Measurements from ENCODE around the gene TMEM263. TPM values are rescaled to one million over a fixed set of nuclear protein-coding genes. Genes with fewer than 3 reads are reported as not detected.

Gene TMEM263
- total and polyA plus RNA-seq, 9 of the 15 experiments (the other 6 are each of a cell fraction or from before 2014, with no cell fraction given), result 12.6 to 36.7 (median 24.4) TPM

DNA sequence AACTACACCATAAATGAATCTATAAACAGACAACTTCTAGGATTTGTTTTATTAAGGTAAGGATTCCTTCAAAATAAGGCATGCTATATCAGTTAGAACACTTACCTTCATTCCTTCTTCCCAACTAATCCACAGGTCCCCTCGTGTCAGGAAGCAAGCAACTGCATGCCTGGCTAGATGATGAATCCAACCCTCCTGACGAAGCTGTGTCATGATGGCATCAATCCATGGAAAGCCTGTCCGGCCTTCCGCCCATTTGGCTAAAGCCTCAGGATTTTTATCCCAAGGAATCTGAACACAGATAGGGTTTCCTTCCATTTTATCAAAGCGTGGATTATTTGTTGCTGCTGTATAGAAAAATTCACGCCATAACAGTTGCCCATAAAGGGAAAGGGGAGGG is 43.7 kb downstream of the TMEM263 start:
- CTCF ChIA-PET (ENCODE audit: low intra/inter-chr PET ratio), result no interaction called here
- in situ Hi-C loops (cut with MboI) (no loop called here), intact Hi-C loops (cut with micrococcal nuclease) (no loop called here)
- DNase-seq (ENCODE audit: extremely low read depth in 1 of 4, low spot score in 3 of 4) (no peak), FAIRE-seq (peak; percentile 35), ATAC-seq (no peak)
- no TSS peak for BruUV-seq (replicated peaks)
- Histone ChIP-seq H3K4me2 (ENCODE audit: insufficient read depth, low read length) (no peak overlapping the region), H2AFZ (ENCODE audit: low read depth, low read length) (no peak overlapping the region), H3K9me1 (ENCODE audit: control insufficient read depth, insufficient read depth, low read length) (no peaks in the 10 kb centered on the region), H4K20me1 (replicated peaks; ENCODE audit: control insufficient read depth, insufficient read depth, low read length) (no peaks in the 10 kb centered on the region), H3K9me3 (replicated peaks; ENCODE audit: control insufficient read depth, insufficient read depth, low read depth, low read length) (no peaks in the 10 kb centered on the region), H3K27me3 (ENCODE audit: control insufficient read depth in 2 of 2, insufficient read depth in 2 of 2, low read length in 2 of 2) (no peaks in the 10 kb centered on the region), H3K4me3 (no peak overlapping the region), H3K36me3 (ENCODE audit: control insufficient read depth, insufficient read depth, low read length) (peaks cover 40% of the 10 kb centered on the region; the same call in 2 of the 3 replicates), H3K27ac (ENCODE audit: extremely low read depth, low read depth, low read length) (no peak overlapping the region), H3K9ac (ENCODE audit: insufficient read depth in 1 of 2, low read depth in 2 of 2, low read length in 2 of 2) (no peak overlapping the region), H3K4me1 (replicated peaks in 1 of 2; ENCODE audit: control insufficient read depth in 2 of 2, insufficient read depth in 2 of 2, low read length in 2 of 2) (no peaks in the 10 kb centered on the region), H3K79me2 (ENCODE audit: control insufficient read depth, insufficient read depth, low read length) (no peaks in the 10 kb centered on the region)
- POLR2A ChIA-PET, result no interaction called here
- WGBS (ENCODE audit: insufficient coverage, low coverage, missing lambda C conversion rate), result 83% methylated on average over 6 of the region's 6 CpGs
- TF ChIP-seq, protein P1, sequence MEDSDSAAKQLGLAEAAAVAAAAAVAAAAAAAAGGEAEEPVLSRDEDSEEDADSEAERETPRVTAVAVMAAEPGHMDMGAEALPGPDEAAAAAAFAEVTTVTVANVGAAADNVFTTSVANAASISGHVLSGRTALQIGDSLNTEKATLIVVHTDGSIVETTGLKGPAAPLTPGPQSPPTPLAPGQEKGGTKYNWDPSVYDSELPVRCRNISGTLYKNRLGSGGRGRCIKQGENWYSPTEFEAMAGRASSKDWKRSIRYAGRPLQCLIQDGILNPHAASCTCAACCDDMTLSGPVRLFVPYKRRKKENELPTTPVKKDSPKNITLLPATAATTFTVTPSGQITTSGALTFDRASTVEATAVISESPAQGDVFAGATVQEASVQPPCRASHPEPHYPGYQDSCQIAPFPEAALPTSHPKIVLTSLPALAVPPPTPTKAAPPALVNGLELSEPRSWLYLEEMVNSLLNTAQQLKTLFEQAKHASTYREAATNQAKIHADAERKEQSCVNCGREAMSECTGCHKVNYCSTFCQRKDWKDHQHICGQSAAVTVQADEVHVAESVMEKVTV (CRISPR knock-in tag; IDR thresholded peaks at IDR 0.05), result no peak
- TF ChIP-seq POLR2A (conservative IDR thresholded peaks at IDR 0.05) (no peak), ZNF224 (CRISPR knock-in tag; IDR thresholded peaks at IDR 0.05) (no peak), FOXA1 (IDR thresholded peaks at IDR 0.05; ENCODE audit: borderline replicate concordance) (no peak), COPS2 (conservative IDR thresholded peaks at IDR 0.05) (no peak), ELF2 (CRISPR knock-in tag; IDR thresholded peaks at IDR 0.05) (no peak), FOXA3 (CRISPR knock-in tag; conservative IDR thresholded peaks at IDR 0.05 in 1 of 2, IDR thresholded peaks at IDR 0.05 in 1 of 2) (no peak), KAT7 (CRISPR knock-in tag; IDR thresholded peaks at IDR 0.05; ENCODE audit: borderline replicate concordance) (no peak), ZNF165 (CRISPR knock-in tag; IDR thresholded peaks at IDR 0.05; ENCODE audit: borderline replicate concordance) (no peak), ZFX (CRISPR knock-in tag; IDR thresholded peaks at IDR 0.05) (no peak), NEUROD1 (IDR thresholded peaks at IDR 0.05; ENCODE audit: borderline replicate concordance, low read depth, low read length, partially characterized antibody) (no peak), MEIS2 (IDR thresholded peaks at IDR 0.05; ENCODE audit: partially characterized antibody) (no peak), BRCA1 (IDR thresholded peaks at IDR 0.05) (no peak), BRCA1 (CRISPR knock-in tag; IDR thresholded peaks at IDR 0.05) (no peak)
- TF ChIP-seq, protein P2, sequence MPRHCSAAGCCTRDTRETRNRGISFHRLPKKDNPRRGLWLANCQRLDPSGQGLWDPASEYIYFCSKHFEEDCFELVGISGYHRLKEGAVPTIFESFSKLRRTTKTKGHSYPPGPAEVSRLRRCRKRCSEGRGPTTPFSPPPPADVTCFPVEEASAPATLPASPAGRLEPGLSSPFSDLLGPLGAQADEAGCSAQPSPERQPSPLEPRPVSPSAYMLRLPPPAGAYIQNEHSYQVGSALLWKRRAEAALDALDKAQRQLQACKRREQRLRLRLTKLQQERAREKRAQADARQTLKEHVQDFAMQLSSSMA (CRISPR knock-in tag; IDR thresholded peaks at IDR 0.05), result no peak
- TF ChIP-seq, protein P3, sequence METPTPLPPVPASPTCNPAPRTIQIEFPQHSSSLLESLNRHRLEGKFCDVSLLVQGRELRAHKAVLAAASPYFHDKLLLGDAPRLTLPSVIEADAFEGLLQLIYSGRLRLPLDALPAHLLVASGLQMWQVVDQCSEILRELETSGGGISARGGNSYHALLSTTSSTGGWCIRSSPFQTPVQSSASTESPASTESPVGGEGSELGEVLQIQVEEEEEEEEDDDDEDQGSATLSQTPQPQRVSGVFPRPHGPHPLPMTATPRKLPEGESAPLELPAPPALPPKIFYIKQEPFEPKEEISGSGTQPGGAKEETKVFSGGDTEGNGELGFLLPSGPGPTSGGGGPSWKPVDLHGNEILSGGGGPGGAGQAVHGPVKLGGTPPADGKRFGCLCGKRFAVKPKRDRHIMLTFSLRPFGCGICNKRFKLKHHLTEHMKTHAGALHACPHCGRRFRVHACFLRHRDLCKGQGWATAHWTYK (CRISPR knock-in tag; IDR thresholded peaks at IDR 0.05), result no peak
- TF ChIP-seq, protein P4, sequence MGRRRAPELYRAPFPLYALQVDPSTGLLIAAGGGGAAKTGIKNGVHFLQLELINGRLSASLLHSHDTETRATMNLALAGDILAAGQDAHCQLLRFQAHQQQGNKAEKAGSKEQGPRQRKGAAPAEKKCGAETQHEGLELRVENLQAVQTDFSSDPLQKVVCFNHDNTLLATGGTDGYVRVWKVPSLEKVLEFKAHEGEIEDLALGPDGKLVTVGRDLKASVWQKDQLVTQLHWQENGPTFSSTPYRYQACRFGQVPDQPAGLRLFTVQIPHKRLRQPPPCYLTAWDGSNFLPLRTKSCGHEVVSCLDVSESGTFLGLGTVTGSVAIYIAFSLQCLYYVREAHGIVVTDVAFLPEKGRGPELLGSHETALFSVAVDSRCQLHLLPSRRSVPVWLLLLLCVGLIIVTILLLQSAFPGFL (CRISPR knock-in tag; IDR thresholded peaks at IDR 0.05), result no peak
- TF ChIP-seq, protein P5, sequence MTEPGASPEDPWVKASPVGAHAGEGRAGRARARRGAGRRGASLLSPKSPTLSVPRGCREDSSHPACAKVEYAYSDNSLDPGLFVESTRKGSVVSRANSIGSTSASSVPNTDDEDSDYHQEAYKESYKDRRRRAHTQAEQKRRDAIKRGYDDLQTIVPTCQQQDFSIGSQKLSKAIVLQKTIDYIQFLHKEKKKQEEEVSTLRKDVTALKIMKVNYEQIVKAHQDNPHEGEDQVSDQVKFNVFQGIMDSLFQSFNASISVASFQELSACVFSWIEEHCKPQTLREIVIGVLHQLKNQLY (CRISPR knock-in tag; conservative IDR thresholded peaks at IDR 0.05), result no peak
